GM21717 (cell line): ENCODE measurements around the gene DNAJB13.

Experiments
- ATAC-seq: cut with Tn5 transposase; IDR thresholded peaks from one replicate; pipeline ENCODE4 v1.9.1; 2021; ENCODE audit warnings: mild to moderate bottlenecking, moderate library complexity; ENCODE audit not compliant: unreplicated experiment

Gene DNAJB13

DNA sequence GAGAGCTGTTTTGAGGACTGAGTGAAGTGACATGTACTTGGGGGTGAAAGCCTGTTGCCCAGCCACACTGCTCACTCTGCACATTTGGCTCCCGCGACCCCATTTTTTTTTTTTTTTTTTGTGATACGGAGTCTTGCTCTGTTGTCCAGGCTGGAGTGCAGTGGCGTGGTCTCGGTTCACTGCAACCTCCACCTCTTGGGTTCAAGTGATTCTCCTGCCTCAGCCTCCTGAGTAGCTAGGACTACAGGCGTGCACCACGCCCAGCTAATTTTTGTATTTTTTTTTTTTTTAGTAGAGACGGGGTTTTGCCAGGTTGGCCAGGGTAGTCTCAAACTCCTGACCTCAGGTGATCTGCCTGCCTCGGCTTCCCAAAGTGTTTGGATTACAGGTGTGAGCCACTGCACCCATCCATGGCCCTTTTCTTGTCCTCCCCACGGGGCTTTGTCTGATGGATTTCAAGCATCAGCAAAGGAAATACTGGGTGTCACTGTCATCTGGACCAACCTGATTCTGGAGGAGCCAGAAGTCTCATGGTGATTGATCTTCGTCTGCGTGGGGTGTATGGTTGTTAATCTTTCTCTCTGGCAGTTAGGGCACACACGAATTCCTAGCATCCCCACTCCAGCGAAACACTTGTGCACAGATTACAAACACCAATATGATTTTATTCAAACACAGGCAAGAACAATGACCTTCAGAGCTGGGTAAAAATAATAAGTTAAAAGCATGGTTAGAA, 61.4 kb downstream of the DNAJB13 start:
- no peak for ATAC-seq

GRCh38 chr11:74013141-74013540, 62.3 kb downstream of the DNAJB13 start:
- ATAC-seq: no peak

DNA sequence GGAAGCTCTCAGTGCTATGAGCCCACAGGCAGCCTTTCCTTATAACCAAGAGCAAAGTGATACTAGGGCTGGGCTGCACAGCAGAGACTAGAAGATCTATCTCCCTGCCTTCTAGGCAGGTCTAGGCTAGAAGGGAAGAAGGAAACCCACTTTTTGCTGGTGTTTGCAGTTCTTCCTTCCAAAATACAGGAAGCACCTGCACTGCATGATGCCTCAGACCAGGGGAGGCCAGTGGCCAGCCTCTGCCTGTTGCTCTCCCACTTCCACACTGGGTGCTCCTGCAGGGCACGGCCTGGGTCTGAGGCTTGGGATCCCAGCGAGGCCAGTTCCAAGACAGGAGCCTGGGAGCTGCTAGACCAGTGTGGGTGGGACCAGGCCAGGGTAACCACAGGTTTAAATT, 64.1 kb downstream of the DNAJB13 start:
- ATAC-seq: no peak

DNA sequence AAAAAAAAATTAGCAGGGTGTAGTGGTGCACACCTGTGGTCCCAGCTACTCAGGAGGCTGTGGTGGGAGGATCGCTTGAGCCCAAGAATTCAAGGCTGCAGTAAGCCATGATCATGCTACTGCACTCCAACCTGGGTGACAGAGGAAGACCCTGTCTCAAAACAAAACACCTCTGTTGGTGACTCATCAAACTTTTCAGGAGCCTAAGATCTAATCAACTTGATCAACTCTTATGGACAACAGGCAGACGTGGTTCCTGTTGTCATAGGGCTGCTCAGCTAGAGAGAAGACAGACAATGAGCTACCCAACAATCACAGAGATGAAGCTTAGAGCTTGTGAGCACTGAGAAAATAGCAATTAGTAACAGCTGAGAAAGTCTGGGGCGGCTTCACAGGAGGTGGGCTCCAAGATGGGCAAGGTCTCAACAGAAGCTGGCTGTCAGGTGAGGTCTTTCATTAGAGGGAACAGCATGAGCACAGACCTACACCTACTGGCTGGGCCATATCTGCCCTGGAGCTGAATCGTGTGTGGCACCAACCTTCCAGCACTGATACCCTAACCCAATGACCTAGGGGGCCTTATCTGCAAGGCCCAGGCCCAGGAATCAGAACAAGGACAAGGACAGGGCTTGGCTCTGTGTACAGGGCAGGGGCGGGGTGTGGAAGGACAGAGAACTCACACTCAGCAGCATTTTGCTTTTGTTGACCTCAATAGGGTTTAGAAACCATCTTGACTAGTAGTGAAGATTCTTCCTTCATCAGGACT, 65.3 kb downstream of the DNAJB13 start:
- ATAC-seq: no peak

- no peak for ATAC-seq
Measured at GRCh38 chr11:74017631-74018030, 66.8 kb downstream of the DNAJB13 start.

DNA sequence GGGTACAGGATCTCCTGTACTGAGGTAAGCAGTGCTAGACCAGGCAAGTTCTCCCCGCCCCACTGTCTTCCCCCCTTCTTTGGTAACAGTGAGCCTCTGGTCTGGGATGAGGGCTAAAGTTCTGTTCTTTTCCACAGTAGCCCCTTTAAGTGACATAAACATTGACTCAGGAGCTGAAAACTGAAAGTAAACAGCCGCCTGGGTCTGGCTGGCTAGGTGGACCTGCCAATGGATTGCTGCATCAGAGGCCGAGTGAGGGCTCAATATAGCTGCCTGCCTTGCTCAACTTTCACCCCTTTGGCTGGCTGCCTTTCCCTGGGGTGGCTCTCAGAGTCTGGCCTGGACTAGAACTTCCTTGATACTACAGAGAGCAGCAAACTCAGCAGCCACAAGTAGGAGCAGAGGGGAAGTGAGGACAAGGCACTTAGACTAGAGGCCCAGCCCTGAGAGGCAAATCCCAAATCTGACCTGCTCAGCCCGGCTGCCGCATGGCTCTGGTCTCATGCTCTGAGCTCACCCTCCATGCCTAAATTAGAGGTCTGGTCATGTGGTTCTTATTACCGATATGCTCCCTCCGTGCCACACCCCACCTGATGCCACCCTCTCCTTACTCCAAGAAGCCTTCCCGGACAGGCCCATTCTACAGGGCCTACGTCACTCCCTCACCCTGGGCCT, 67.6 kb downstream of the DNAJB13 start:
- ATAC-seq: no peak

- no peak for ATAC-seq
Measured at GRCh38 chr11:74019104-74019738, 68.4 kb downstream of the DNAJB13 start.

- no peak for ATAC-seq
Measured at GRCh38 chr11:74019860-74020259, 69.0 kb downstream of the DNAJB13 start.
